ENCODE results near the gene AHDC1.

DNA sequence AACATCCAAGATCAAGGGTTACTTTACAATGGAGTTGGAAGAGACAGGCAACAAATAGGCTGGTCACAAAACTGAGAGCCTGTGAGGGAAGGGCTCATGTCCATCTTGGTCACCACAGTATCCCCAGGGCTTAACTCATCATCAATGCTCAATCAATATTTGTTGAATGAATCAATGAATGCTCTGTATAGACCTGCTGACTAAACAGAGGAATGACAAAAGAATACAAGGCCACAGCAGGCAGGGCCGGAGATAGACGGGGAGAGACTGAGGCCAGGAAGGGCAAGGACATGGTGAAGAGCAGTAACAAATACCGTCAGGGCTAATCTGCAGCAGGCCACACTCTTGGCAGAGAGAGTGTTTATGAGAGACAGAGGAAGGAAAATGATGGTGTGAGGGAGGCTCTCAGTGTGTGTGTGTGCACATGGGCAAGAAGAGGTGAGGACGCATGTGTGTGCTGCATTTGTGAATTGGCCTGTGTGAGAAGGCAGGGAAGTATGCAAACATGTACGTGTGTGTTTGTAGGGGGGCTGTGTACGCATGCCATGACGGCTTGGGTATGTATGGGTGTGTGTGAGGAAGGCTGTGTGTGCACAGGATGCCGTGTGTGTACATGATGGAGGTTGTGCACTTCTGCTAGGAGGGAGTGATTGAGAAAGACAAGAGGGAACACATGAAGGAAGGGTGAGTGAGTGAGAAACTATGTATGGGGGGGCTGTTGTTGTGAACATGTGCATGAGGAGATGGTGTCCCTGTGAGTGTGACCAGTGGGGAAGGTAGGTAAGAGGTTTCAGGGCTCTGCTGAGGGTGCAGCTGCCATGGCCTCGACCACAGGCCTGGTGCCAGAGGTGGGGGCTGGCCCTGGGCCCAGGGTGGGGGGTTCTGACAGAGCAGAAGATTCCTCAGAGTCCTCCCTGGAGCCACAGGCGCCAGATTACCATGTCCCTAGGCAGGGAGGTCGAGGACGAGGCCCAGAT lies 15.4 kb downstream of the AHDC1 start:
- TF ChIP-seq POLR2A (IDR thresholded peaks at IDR 0.05; ENCODE audit: low read depth) (no peak), EP300 (IDR thresholded peaks at IDR 0.05) (no peak), POLR2AphosphoS5 (IDR thresholded peaks at IDR 0.05) (peak in 1 of 2 donors; percentile 64)
- TF ChIP-seq, protein P1, sequence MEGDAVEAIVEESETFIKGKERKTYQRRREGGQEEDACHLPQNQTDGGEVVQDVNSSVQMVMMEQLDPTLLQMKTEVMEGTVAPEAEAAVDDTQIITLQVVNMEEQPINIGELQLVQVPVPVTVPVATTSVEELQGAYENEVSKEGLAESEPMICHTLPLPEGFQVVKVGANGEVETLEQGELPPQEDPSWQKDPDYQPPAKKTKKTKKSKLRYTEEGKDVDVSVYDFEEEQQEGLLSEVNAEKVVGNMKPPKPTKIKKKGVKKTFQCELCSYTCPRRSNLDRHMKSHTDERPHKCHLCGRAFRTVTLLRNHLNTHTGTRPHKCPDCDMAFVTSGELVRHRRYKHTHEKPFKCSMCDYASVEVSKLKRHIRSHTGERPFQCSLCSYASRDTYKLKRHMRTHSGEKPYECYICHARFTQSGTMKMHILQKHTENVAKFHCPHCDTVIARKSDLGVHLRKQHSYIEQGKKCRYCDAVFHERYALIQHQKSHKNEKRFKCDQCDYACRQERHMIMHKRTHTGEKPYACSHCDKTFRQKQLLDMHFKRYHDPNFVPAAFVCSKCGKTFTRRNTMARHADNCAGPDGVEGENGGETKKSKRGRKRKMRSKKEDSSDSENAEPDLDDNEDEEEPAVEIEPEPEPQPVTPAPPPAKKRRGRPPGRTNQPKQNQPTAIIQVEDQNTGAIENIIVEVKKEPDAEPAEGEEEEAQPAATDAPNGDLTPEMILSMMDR (IDR thresholded peaks at IDR 0.05), result no peak

Data from esophagus muscularis mucosa (tissue), 4 donors.